Transverse colon (tissue), 4 donors: Measurements from ENCODE around the gene SMAD1. TPM values are rescaled to one million over a fixed set of nuclear protein-coding genes. Genes with fewer than 3 reads are reported as not detected.

ENCODE experiments used
- DNase-seq: peaks from one replicate; pipeline ENCODE4 v3.0.0-alpha.2; 2019
- H3K27ac ChIP-seq, 4 donors: fragments of 200-600 bp; sonication (generic); 2 replicates each; pipeline ENCODE4 v1.5.1; 2016 to 2018; ENCODE audit warnings: inconsistent platforms in 4 of 4
- H3K27me3 ChIP-seq: fragments of 200-600 bp; sonication (generic); 2 replicates; pipeline ENCODE4 v1.5.1; 2017; ENCODE audit warnings: inconsistent platforms
- H3K36me3 ChIP-seq, 4 donors: fragments of 200-600 bp; sonication (generic); 2 replicates each; pipeline ENCODE4 v1.5.1; 2017 to 2019; ENCODE audit warnings: inconsistent platforms in 4 of 4
- H3K4me1 ChIP-seq, 4 donors: fragments of 200-600 bp; sonication (generic); 2 replicates each; pipeline ENCODE4 v1.5.1; 2017 to 2020; ENCODE audit warnings: inconsistent platforms in 4 of 4
- H3K4me3 ChIP-seq, 4 donors: fragments of 200-600 bp; sonication (generic); 1 replicate in 1 of 4; 2 replicates in 3 of 4; pipeline versions ENCODE4 v1.5.1 to v1.6.1; 2017 to 2019; ENCODE audit warnings: inconsistent platforms in 4 of 4
- H3K9me3 ChIP-seq, 2 donors: fragments of 200-600 bp; sonication (generic); 2 replicates each; pipeline ENCODE4 v1.5.1; 2017 to 2019; ENCODE audit warnings: inconsistent platforms in 2 of 2
- EP300 ChIP-seq: sonication (generic); formaldehyde crosslinking; IDR thresholded peaks from one replicate; pipeline ENCODE4 v1.6.1; 2017; ENCODE audit warnings: antibody characterized with exemption, low read depth
- POLR2A ChIP-seq: fragments of 450-650 bp; IDR thresholded peaks from one replicate; pipeline ENCODE4 v1.6.1; 2016; ENCODE audit warnings: antibody characterized with exemption, mild to moderate bottlenecking, moderate library complexity
- POLR2AphosphoS5 ChIP-seq, 3 donors: sonication (generic); formaldehyde crosslinking; IDR thresholded peaks; one replicate each; pipeline ENCODE4 v1.6.1; 2016; ENCODE audit warnings: antibody characterized with exemption in 3 of 3
- WGBS, 2 donors: methylation state at CpG; one replicate each; pipeline ENCODE4 v1.1.5; 2018; ENCODE audit warnings: low coverage in 1 of 2; 5-methylcytosine and 5-hydroxymethylcytosine counted together
- in situ Hi-C, 4 donors: fragments of 200-750 bp; cut with MboI; loops; one replicate each; pipeline versions ENCODE4 v1.15.0 to v1.15.1; 2017; ENCODE audit warnings: low sequenced_read_pairs in 3 of 4, low pct_ligation_motif_present in 1 of 4, low pct_unique_long_range_greater_than_20kb in 1 of 4
- intact Hi-C: fragments of 100-400 bp; cut with DNase I; formaldehyde crosslinking; loops from one replicate; pipeline ENCODE4 v1.15.1; 2023; ENCODE audit warnings: low total_unique reads
- total RNA-seq, 4 donors: library from RNA; depleted of rRNA; stranded (reverse); fragments of >200 nt; gene quantifications; one replicate each; pipeline ENCODE4 v1.1.0, GENCODE V29; 2016
- TF ChIP-seq, protein P1 (sequence below), 5 experiments: fragments of 200-600 bp in 3 of 5; fragments of 450-650 bp in 2 of 5; sonication (generic) in 3 of 5; IDR thresholded peaks; 1 replicate in 2 of 5; 2 replicates in 3 of 5; pipeline ENCODE4 v1.5.1; 2016 to 2017; ENCODE audit warnings: antibody characterized with exemption in 5 of 5, inconsistent platforms in 3 of 5, mild to moderate bottlenecking in 2 of 5, moderate library complexity in 1 of 5

Gene SMAD1
- total RNA-seq, 4 donors from 2014 or later: 42.9 to 65.1 (median 46.5) TPM

DNA sequence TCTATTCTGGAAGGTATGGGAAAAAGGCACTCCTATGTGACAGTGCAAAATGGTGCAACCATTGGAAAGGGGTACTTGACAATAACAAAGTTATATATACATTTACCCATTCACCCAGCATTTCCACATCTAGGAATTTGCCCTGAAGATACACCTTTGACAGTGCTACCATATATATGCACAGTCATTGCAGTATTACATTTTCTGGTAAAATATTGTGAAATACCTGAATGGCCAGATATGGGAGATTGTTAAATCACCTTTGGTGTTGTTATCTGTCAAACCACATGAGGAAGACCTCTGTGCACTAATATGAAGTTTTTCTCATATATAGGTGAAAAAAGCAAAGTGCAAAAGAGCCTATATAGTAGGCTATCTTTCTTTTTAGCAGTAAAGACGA lies 53.5 kb downstream of the SMAD1 start:
- no peak overlapping the region for H3K4me3 ChIP-seq
- H3K36me3 ChIP-seq: no peaks in the 10 kb centered on the region
- H3K4me1 ChIP-seq: peaks cover 0 to 9% (median 3%) of the 10 kb centered on the region in 4 donors
- no peaks in the 10 kb centered on the region for H3K9me3 ChIP-seq
- no peak for TF ChIP-seq POLR2A
- TF ChIP-seq, protein P1, sequence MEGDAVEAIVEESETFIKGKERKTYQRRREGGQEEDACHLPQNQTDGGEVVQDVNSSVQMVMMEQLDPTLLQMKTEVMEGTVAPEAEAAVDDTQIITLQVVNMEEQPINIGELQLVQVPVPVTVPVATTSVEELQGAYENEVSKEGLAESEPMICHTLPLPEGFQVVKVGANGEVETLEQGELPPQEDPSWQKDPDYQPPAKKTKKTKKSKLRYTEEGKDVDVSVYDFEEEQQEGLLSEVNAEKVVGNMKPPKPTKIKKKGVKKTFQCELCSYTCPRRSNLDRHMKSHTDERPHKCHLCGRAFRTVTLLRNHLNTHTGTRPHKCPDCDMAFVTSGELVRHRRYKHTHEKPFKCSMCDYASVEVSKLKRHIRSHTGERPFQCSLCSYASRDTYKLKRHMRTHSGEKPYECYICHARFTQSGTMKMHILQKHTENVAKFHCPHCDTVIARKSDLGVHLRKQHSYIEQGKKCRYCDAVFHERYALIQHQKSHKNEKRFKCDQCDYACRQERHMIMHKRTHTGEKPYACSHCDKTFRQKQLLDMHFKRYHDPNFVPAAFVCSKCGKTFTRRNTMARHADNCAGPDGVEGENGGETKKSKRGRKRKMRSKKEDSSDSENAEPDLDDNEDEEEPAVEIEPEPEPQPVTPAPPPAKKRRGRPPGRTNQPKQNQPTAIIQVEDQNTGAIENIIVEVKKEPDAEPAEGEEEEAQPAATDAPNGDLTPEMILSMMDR (IDR thresholded peaks at IDR 0.05): no peak
- intact Hi-C loops (no loop called here), in situ Hi-C loops (no loop called here)
- DNase-seq: no peak
- no peaks in the 10 kb centered on the region for H3K27me3 ChIP-seq
- WGBS, 2 donors: 71 to 85% methylated on average over 1 of the region's 1 CpG
- H3K27ac ChIP-seq: no peak overlapping the region

DNA sequence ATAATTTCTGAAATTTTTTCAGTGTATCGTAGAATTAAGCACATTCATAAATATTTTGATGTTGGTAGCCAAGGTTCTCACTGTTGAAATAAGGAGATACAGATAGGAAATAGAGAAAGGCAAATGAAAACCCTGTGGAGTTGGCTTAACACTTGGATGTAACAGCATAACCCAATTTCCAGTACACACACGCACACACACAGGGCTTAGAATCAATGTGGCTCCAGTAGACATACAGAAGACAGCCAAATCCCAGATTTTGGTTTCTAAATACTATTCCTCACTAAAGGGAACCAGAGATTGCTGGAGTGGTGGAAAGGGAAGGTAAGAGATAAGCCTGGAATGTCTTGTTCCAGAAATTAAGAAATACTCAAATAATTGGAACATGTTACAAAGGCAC lies 54.4 kb downstream of the SMAD1 start:
- H3K4me1 ChIP-seq: peaks cover 0 to 7% (median 1%) of the 10 kb centered on the region in 4 donors
- no peak overlapping the region for H3K27ac ChIP-seq
- intact Hi-C loops: no loop called here
- no peaks in the 10 kb centered on the region for H3K9me3 ChIP-seq
- no peak for TF ChIP-seq POLR2A
- TF ChIP-seq, protein P1 (IDR thresholded peaks at IDR 0.05): no peak
- H3K27me3 ChIP-seq: no peaks in the 10 kb centered on the region
- H3K36me3 ChIP-seq: no peaks in the 10 kb centered on the region
- H3K4me3 ChIP-seq: no peak overlapping the region
- WGBS, 2 donors: 80 to 83% methylated on average over 2 of the region's 2 CpGs
- DNase-seq: no peak
- in situ Hi-C loops: no loop called here

DNA sequence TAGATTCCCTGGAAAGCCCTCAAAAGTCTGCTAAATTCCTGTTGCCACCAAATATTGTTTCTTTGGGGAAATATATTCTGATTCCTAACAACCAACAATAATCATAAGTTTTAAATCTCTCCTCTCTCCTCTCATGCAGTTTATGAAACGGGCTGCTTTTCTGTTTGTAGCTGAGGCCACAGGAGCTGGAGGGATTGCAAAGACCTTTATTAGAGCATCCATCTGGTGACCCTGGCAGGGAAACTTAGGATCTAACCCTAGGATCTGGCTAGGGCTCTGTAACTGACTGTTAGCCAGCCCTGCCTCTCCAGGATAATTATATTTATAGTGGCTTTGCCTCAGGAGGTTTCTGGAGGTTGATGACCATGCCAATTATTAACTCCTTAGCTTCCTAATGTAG lies 56.9 kb downstream of the SMAD1 start:
- in situ Hi-C loops: no loop called here
- 89 to 100% methylated on average over 1 of the region's 1 CpG for WGBS, 2 donors
- H3K36me3 ChIP-seq: no peaks in the 10 kb centered on the region
- H3K4me1 ChIP-seq: peaks cover 0 to 7% (median 3%) of the 10 kb centered on the region in 4 donors
- no peak overlapping the region for H3K4me3 ChIP-seq
- no peak for DNase-seq
- H3K27ac ChIP-seq: no peak overlapping the region
- intact Hi-C loops: no loop called here
- no peak for TF ChIP-seq POLR2AphosphoS5 (IDR thresholded peaks at IDR 0.05)
- TF ChIP-seq, protein P1 (IDR thresholded peaks at IDR 0.05): no peak
- TF ChIP-seq EP300: no peak
- no peak for TF ChIP-seq POLR2A
- H3K9me3 ChIP-seq: no peaks in the 10 kb centered on the region
- H3K27me3 ChIP-seq: no peaks in the 10 kb centered on the region

DNA sequence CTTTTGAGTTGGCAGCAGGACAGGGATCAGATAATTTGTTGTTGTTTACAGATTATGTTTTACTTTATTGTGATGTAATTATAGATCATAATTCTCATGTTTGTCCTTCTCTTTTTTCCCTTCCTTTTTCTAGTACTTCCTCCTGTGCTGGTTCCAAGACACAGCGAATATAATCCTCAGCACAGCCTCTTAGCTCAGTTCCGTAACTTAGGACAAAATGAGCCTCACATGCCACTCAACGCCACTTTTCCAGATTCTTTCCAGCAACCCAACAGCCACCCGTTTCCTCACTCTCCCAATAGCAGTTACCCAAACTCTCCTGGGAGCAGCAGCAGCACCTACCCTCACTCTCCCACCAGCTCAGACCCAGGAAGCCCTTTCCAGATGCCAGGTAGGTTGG lies 58.0 kb downstream of the SMAD1 start:
- 65 to 76% methylated on average over 4 of the region's 4 CpGs for WGBS, 2 donors
- no peak for DNase-seq
- peaks cover 0 to 11% (median 8%) of the 10 kb centered on the region in 4 donors for H3K4me1 ChIP-seq
- in situ Hi-C loops: no loop called here
- TF ChIP-seq POLR2AphosphoS5 (IDR thresholded peaks at IDR 0.05): no peak
- TF ChIP-seq, protein P1 (IDR thresholded peaks at IDR 0.05): no peak
- intact Hi-C loops: no loop called here
- H3K27me3 ChIP-seq: no peaks in the 10 kb centered on the region
- H3K4me3 ChIP-seq: no peak overlapping the region
- no peaks in the 10 kb centered on the region for H3K9me3 ChIP-seq
- H3K36me3 ChIP-seq: no peaks in the 10 kb centered on the region
- H3K27ac ChIP-seq: no peak overlapping the region
